Stimulated activated CD4-positive, alpha-beta T cell treated with anti-CD3 and anti-CD28 coated beads, Interleukin-4, amount 100 ng/mL, for 1 hour (primary cell): Measurements from ENCODE around the gene GGCX.

Experiments used
- DNase-seq: peaks from one replicate; pipeline ENCODE4 v3.0.0-alpha.2; 2020

The GGCX gene

GRCh38 chr2:85539361-85540132 is 21.7 kb downstream of the GGCX start:
- DNase-seq, result peak; percentile 80

GRCh38 chr2:85538507-85539360 is 22.6 kb downstream of the GGCX start, which contains the start of gene MAT2A:
Gene MAT2A, plus strand, starts transcription at chr2:85539168. Its CDS starts 120 bp downstream, at chr2:85539288.
- peak; percentile 90 for DNase-seq

GRCh38 chr2:85537600-85538506 is 23.4 kb downstream of the GGCX start:
- DNase-seq, result peak; percentile 41

GRCh38 chr2:85536479-85536878 is 24.8 kb downstream of the GGCX start:
- no peak for DNase-seq

- DNase-seq, result no peak
Measured at GRCh38 chr2:85534881-85535280, 26.4 kb downstream of the GGCX start.

GRCh38 chr2:85534099-85534498 is 27.2 kb downstream of the GGCX start:
- no peak for DNase-seq

GRCh38 chr2:85531589-85531988 is 29.7 kb downstream of the GGCX start:
- DNase-seq, result no peak

- DNase-seq, result no peak
Measured at GRCh38 chr2:85529809-85530208, 31.5 kb downstream of the GGCX start.

- DNase-seq, result no peak
Measured at GRCh38 chr2:85528355-85528754, 32.9 kb downstream of the GGCX start.

GRCh38 chr2:85527787-85528186 is 33.5 kb downstream of the GGCX start:
- no peak for DNase-seq

GRCh38 chr2:85525567-85525966 is 35.7 kb downstream of the GGCX start:
- DNase-seq, result no peak

GRCh38 chr2:85525029-85525428 is 36.3 kb downstream of the GGCX start:
- DNase-seq, result no peak

GRCh38 chr2:85524336-85524908 is 36.9 kb downstream of the GGCX start:
- no peak for DNase-seq

- no peak for DNase-seq
Measured at GRCh38 chr2:85523903-85524335, 37.4 kb downstream of the GGCX start.

- DNase-seq, result no peak
Measured at GRCh38 chr2:85523062-85523902, 38.0 kb downstream of the GGCX start.

- DNase-seq, result no peak
Measured at GRCh38 chr2:85522090-85522647, 39.1 kb downstream of the GGCX start.

GRCh38 chr2:85516653-85517389 is 44.5 kb downstream of the GGCX start:
- DNase-seq, result no peak

GRCh38 chr2:85514323-85514722 is 47.0 kb downstream of the GGCX start:
- no peak for DNase-seq

GRCh38 chr2:85511008-85511811 is 50.1 kb downstream of the GGCX start:
- no peak for DNase-seq

- no peak for DNase-seq
Measured at GRCh38 chr2:85506768-85507181, 54.5 kb downstream of the GGCX start.
